ENCODE results near the gene BGLAP.

The BGLAP gene

DNA sequence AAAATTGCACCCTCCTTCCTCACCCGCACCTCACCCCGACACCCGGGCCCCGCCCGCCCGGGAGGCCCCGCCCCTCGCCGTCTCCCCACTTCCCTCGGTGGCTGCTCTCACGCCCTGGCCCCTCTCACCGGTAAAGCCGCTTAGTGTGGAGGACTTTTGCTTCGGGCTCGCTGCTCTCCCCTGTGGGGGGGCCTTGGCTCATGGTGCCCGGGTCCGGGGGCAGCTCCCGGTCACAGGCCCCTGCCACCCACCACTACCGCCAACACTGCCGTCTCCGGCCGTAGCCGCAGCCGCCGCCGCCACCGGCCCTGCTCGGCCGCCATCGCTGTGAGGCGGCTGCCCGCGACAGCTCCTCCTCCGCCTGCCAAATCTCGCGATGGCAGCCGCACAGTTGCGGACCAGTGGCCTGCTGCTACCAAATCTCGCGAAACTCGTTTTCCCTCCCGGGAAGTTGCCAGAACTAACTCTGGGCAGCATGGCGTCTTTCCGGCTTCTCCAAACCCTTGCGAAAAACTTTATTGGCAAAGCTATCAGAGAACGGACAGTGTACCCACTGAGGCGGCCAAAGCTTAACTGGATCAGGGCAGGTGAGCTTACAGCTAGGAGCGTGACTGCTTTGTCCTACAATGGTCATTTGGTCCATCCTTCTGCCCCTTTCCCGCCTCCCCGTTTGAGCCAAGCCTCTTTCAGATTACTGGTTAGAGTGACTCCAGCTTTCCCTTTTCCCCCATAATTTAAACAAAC, 40.7 kb downstream of the BGLAP start, which contains the start of gene SMG5:
Gene SMG5, minus strand, starts transcription at position 347 of the 744 bp plus-strand sequence. Its CDS starts 145 bp downstream, at position 202.
- peak; percentile 96 for ATAC-seq
- no peak for TF ChIP-seq GLIS3 (CRISPR knock-in tag; IDR thresholded peaks at IDR 0.05)
- peak; percentile 84 for TF ChIP-seq ZC3H10 (CRISPR knock-in tag; IDR thresholded peaks at IDR 0.05)

GRCh38 chr1:156283521-156283920, 41.5 kb downstream of the BGLAP start:
- no peak for ATAC-seq

GRCh38 chr1:156284112-156284511, 42.1 kb downstream of the BGLAP start, which contains the start of gene TMEM79:
TSS of gene TMEM79 (plus strand) at chr1:156284325. CDS start at chr1:156285227, 902 bp downstream.
- no peak for TF ChIP-seq ZNF8 (CRISPR knock-in tag; IDR thresholded peaks at IDR 0.05)
- no peak for TF ChIP-seq GLIS3 (CRISPR knock-in tag; IDR thresholded peaks at IDR 0.05)
- TF ChIP-seq OSR1 (CRISPR knock-in tag; IDR thresholded peaks at IDR 0.05): no peak
- no peak for TF ChIP-seq ZNF70 (CRISPR knock-in tag; IDR thresholded peaks at IDR 0.05)
- no peak for TF ChIP-seq ZNF565 (CRISPR knock-in tag; conservative IDR thresholded peaks at IDR 0.05; ENCODE audit: low read depth)
- no peak for TF ChIP-seq CSDC2 (CRISPR knock-in tag; IDR thresholded peaks at IDR 0.05)
- TF ChIP-seq, protein P1, sequence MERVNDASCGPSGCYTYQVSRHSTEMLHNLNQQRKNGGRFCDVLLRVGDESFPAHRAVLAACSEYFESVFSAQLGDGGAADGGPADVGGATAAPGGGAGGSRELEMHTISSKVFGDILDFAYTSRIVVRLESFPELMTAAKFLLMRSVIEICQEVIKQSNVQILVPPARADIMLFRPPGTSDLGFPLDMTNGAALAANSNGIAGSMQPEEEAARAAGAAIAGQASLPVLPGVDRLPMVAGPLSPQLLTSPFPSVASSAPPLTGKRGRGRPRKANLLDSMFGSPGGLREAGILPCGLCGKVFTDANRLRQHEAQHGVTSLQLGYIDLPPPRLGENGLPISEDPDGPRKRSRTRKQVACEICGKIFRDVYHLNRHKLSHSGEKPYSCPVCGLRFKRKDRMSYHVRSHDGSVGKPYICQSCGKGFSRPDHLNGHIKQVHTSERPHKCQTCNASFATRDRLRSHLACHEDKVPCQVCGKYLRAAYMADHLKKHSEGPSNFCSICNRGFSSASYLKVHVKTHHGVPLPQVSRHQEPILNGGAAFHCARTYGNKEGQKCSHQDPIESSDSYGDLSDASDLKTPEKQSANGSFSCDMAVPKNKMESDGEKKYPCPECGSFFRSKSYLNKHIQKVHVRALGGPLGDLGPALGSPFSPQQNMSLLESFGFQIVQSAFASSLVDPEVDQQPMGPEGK (CRISPR knock-in tag; IDR thresholded peaks at IDR 0.05; ENCODE audit: borderline replicate concordance): no peak
- TF ChIP-seq TCF4 (CRISPR knock-in tag; IDR thresholded peaks at IDR 0.05; ENCODE audit: borderline replicate concordance): no peak
- no peak for TF ChIP-seq PPARA (CRISPR knock-in tag; IDR thresholded peaks at IDR 0.05; ENCODE audit: borderline replicate concordance)
- TF ChIP-seq TOX (CRISPR knock-in tag; IDR thresholded peaks at IDR 0.05; ENCODE audit: borderline replicate concordance): no peak
- TF ChIP-seq ISL1 (CRISPR knock-in tag; IDR thresholded peaks at IDR 0.05): no peak
- no peak for TF ChIP-seq RARB (CRISPR knock-in tag; IDR thresholded peaks at IDR 0.05)
- no peak for TF ChIP-seq TSHZ2 (CRISPR knock-in tag; IDR thresholded peaks at IDR 0.05)
- no peak for TF ChIP-seq ZFP3 (CRISPR knock-in tag; IDR thresholded peaks at IDR 0.05)
- TF ChIP-seq ARNTL (CRISPR knock-in tag; IDR thresholded peaks at IDR 0.05; ENCODE audit: borderline replicate concordance, low read depth): no peak
- TF ChIP-seq POU6F1 (CRISPR knock-in tag; IDR thresholded peaks at IDR 0.05; ENCODE audit: borderline replicate concordance, low read depth): no peak
- TF ChIP-seq ESRRG (CRISPR knock-in tag; IDR thresholded peaks at IDR 0.05): no peak
- no peak for TF ChIP-seq ZC3H10 (CRISPR knock-in tag; IDR thresholded peaks at IDR 0.05)
- TF ChIP-seq SNAI2 (CRISPR knock-in tag; IDR thresholded peaks at IDR 0.05): no peak
- ATAC-seq: no peak

More at GRCh38 chr1:156283521-156283920, 41.5 kb downstream of the BGLAP start:
- no peak for TF ChIP-seq SNAI2 (CRISPR knock-in tag; IDR thresholded peaks at IDR 0.05)
- TF ChIP-seq OSR1 (CRISPR knock-in tag; IDR thresholded peaks at IDR 0.05): no peak

GRCh38 chr1:156284757-156285156, 42.8 kb downstream of the BGLAP start:
- no peak for ATAC-seq
- no peak for TF ChIP-seq CSRNP3 (CRISPR knock-in tag; IDR thresholded peaks at IDR 0.05)
- TF ChIP-seq ZFP30 (CRISPR knock-in tag; IDR thresholded peaks at IDR 0.05): no peak
- TF ChIP-seq POU6F1 (CRISPR knock-in tag; IDR thresholded peaks at IDR 0.05; ENCODE audit: borderline replicate concordance, low read depth): no peak
- no peak for TF ChIP-seq ZC3H10 (CRISPR knock-in tag; IDR thresholded peaks at IDR 0.05)
- TF ChIP-seq RARB (CRISPR knock-in tag; IDR thresholded peaks at IDR 0.05): no peak
- no peak for TF ChIP-seq ZNF8 (CRISPR knock-in tag; IDR thresholded peaks at IDR 0.05)
- no peak for TF ChIP-seq PPARA (CRISPR knock-in tag; IDR thresholded peaks at IDR 0.05; ENCODE audit: borderline replicate concordance)
- TF ChIP-seq TOX (CRISPR knock-in tag; IDR thresholded peaks at IDR 0.05; ENCODE audit: borderline replicate concordance): no peak
- TF ChIP-seq ARNTL (CRISPR knock-in tag; IDR thresholded peaks at IDR 0.05; ENCODE audit: borderline replicate concordance, low read depth): no peak
- TF ChIP-seq CREB5 (CRISPR knock-in tag; IDR thresholded peaks at IDR 0.05; ENCODE audit: low read depth): no peak
- no peak for TF ChIP-seq GLIS3 (CRISPR knock-in tag; IDR thresholded peaks at IDR 0.05)
- TF ChIP-seq OSR1 (CRISPR knock-in tag; IDR thresholded peaks at IDR 0.05): no peak
- TF ChIP-seq ZNF565 (CRISPR knock-in tag; conservative IDR thresholded peaks at IDR 0.05; ENCODE audit: low read depth): no peak

Data from SK-N-SH treated with all-trans-retinoic acid at 6 μM for 48 hours (cell line).